Measurements from ENCODE around the gene INSL3. TPM values are rescaled to one million over a fixed set of nuclear protein-coding genes. Genes with fewer than 3 reads are reported as not detected.

Gene INSL3
- total and polyA plus RNA-seq, 2 of the 13 experiments (the other 11 are each of a cell fraction or from before 2014, with no cell fraction given): 0.30 TPM; not detected in 1

- no peak for TF ChIP-seq ZNF615 (CRISPR knock-in tag; IDR thresholded peaks at IDR 0.05; ENCODE audit: borderline replicate concordance)
- no peak; the same call in 1 of the 2 replicates for TF ChIP-seq SP5 (CRISPR knock-in tag; IDR thresholded peaks at IDR 0.05; ENCODE audit: borderline replicate concordance, low read depth)
- TF ChIP-seq E2F2 (CRISPR knock-in tag; IDR thresholded peaks at IDR 0.05; ENCODE audit: borderline replicate concordance): no peak
- TF ChIP-seq HCFC1 (IDR thresholded peaks at IDR 0.05; ENCODE audit: low read depth, low read length): no peak
- no peak for TF ChIP-seq SMARCE1 (IDR thresholded peaks at IDR 0.05; ENCODE audit: borderline replicate concordance)
- peak; percentile 38; the same call in 1 of the 2 replicates for TF ChIP-seq PHF21A (CRISPR knock-in tag; IDR thresholded peaks at IDR 0.05)
- TF ChIP-seq KAT2B (IDR thresholded peaks at IDR 0.05; ENCODE audit: borderline replicate concordance, low read depth, low read length): no peak
- peak; percentile 56; the same call in 1 of the 2 replicates for TF ChIP-seq ELF3 (CRISPR knock-in tag; IDR thresholded peaks at IDR 0.05)
- no peak for TF ChIP-seq AKAP8 (CRISPR knock-in tag; IDR thresholded peaks at IDR 0.05)
- TF ChIP-seq RFXAP (CRISPR knock-in tag; IDR thresholded peaks at IDR 0.05; ENCODE audit: borderline replicate concordance): no peak
- TF ChIP-seq ZNF282 (IDR thresholded peaks at IDR 0.05; ENCODE audit: partially characterized antibody): no peak
- TF ChIP-seq TAF1 (CRISPR knock-in tag; IDR thresholded peaks at IDR 0.05): no peak; the same call in 1 of the 2 replicates
- TF ChIP-seq ZNF678 (CRISPR knock-in tag; IDR thresholded peaks at IDR 0.05): no peak
- no peak for TF ChIP-seq PCBP2 (optimal IDR thresholded peaks at IDR 0.05; ENCODE audit: low read depth, low read length, poor library complexity, severe bottlenecking)
- no peak for TF ChIP-seq ATF6 (CRISPR knock-in tag; conservative IDR thresholded peaks at IDR 0.05)
- TF ChIP-seq ZNF782 (CRISPR knock-in tag; IDR thresholded peaks at IDR 0.05; ENCODE audit: borderline replicate concordance): no peak
- no peak for TF ChIP-seq HNF4G (IDR thresholded peaks at IDR 0.05; ENCODE audit: borderline replicate concordance, low read depth, low read length)
- no peak; the same call in 1 of the 2 replicates for TF ChIP-seq HNF4G (CRISPR knock-in tag; IDR thresholded peaks at IDR 0.05; ENCODE audit: borderline replicate concordance, low read depth)
- no peak for TF ChIP-seq EZH2 (conservative IDR thresholded peaks at IDR 0.05; ENCODE audit: low read depth, low read length)
- TF ChIP-seq ZBTB1 (CRISPR knock-in tag; IDR thresholded peaks at IDR 0.05; ENCODE audit: borderline replicate concordance): no peak
- TF ChIP-seq NFE2 (CRISPR knock-in tag; IDR thresholded peaks at IDR 0.05): no peak
- no peak for TF ChIP-seq ZBTB25 (CRISPR knock-in tag; IDR thresholded peaks at IDR 0.05)
- TF ChIP-seq CREM (IDR thresholded peaks at IDR 0.05): peak; percentile 67
- TF ChIP-seq CREM (CRISPR knock-in tag; IDR thresholded peaks at IDR 0.05): no peak
- TF ChIP-seq ADNP (CRISPR knock-in tag; IDR thresholded peaks at IDR 0.05): no peak
- TF ChIP-seq, protein P1, sequence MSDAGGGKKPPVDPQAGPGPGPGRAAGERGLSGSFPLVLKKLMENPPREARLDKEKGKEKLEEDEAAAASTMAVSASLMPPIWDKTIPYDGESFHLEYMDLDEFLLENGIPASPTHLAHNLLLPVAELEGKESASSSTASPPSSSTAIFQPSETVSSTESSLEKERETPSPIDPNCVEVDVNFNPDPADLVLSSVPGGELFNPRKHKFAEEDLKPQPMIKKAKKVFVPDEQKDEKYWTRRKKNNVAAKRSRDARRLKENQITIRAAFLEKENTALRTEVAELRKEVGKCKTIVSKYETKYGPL (CRISPR knock-in tag; IDR thresholded peaks at IDR 0.05): no peak
- TF ChIP-seq PAWR (CRISPR knock-in tag; IDR thresholded peaks at IDR 0.05; ENCODE audit: borderline replicate concordance): no peak
Observed at GRCh38 chr19:17847538-17848366, 26.4 kb upstream of the INSL3 start, which contains the start of gene JAK3 (continued).
